Cardiac septum (tissue), 1 donor: ENCODE results near the gene KANSL1. TPM values are rescaled to one million over a fixed set of nuclear protein-coding genes. Genes with fewer than 3 reads are reported as not detected.
"Not testable (repeated sequence)": the region's sequence is repeated elsewhere in the genome, so short reads cannot be mapped to it uniquely, and the experiment has no call there.

Source experiments
- DNase-seq: peaks from one replicate; pipeline ENCODE4 v3.0.0-alpha.2; 2020; ENCODE audit warnings: low spot score
- intact Hi-C: fragments of 100-400 bp; cut with DNase I; formaldehyde crosslinking; loops from one replicate; pipeline ENCODE4 v1.14.0; 2022
- total RNA-seq: library from RNA; stranded (reverse); fragmentation: NEBNext Ultra II Directional; extraction: Animal tissue kit (Norgen Biotek cat#: 25700); gene quantifications from one replicate; pipeline ENCODE4 v1.2.1, GENCODE V29; 2021
- donor health status: DM: no; HTN: no; CAD: no.

The KANSL1 gene
- total RNA-seq, 1 donor from 2014 or later, result 33.6 TPM

GRCh38 chr17:46032909-46033308 lies 160.3 kb downstream of the KANSL1 start:
- DNase-seq, result no peak
- intact Hi-C loops, result no loop called here

DNA sequence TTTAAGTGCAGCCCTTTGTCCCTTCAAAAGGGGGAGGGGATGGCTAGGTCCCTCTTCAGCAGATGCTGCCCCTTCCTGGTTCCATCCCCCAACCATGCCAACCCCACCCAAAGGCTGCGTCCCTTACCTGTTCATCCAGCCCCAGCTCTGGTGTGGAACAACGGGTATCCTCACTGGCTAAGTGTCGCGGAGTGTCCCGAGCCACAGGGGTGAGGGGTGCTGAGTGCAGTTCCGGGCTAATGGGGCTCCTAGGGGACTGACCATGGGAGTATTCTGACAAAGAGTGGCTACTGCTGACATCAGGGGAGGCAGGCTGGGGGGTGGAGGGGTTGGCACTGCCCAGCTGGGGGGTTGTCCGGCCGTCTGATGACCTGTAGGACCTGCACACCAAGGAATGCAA lies 161.3 kb downstream of the KANSL1 start:
- intact Hi-C loops, result no loop called here
- no peak for DNase-seq

GRCh38 chr17:46031440-46031839 lies 161.8 kb downstream of the KANSL1 start:
- intact Hi-C loops, result no loop called here
- DNase-seq, result no peak

DNA sequence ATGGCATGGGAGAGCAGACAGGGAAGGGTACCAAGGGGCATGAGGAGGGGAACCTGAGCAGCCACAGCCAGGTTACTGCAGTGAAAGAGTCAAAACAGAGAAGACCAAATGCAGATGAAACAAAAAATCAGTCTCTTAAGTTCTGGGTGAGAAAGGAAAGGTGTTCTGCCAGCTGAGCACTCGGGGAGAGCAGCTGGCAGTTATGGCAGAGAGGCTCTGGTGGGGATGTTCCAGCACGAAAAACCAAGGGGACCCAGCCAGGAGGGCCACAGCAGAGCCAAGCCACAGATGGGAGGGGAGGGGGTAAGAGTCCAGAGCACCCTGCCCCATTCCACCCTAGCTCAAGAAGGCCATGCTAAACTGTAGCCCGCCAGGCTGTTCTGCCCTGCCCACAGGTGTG lies 162.5 kb downstream of the KANSL1 start:
- DNase-seq, result no peak
- intact Hi-C loops, result no loop called here

DNA sequence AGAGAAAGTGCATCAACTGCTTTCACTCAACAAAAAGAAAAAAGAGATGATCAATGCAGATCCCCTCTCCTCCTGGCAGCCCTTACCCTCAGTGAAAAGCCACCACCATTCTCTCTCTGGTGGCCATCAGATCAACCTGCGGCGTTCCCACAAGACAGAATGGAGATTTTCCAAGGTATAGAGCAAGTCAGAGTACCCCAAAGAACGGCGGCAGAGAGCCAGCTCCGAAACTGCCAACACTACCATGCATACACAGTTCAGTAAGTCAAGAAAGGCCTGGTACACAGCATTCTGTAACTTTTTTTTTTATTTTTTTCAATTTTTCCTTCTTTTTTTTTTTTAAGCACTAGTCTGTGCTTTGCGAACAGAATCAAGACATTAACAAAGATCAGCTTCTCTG lies 163.6 kb downstream of the KANSL1 start:
- intact Hi-C loops, result no loop called here
- no peak for DNase-seq

- intact Hi-C loops, result no loop called here
- DNase-seq, result no peak
These were observed 164.2 kb downstream of the KANSL1 start for GRCh38 chr17:46028981-46029565.

- intact Hi-C loops, result no loop called here
- no peak for DNase-seq
These were observed 164.9 kb downstream of the KANSL1 start for GRCh38 chr17:46028374-46028773.

DNA sequence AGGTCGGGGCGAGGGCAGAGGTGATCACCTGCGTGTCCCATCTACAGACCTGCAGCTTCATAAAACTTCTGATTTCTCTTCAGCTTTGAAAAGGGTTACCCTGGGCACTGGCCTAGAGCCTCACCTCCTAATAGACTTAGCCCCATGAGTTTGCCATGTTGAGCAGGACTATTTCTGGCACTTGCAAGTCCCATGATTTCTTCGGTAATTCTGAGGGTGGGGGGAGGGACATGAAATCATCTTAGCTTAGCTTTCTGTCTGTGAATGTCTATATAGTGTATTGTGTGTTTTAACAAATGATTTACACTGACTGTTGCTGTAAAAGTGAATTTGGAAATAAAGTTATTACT lies 165.3 kb downstream of the KANSL1 start:
- DNase-seq, result no peak
- intact Hi-C loops, result no loop called here

GRCh38 chr17:46027048-46027975 lies 165.9 kb downstream of the KANSL1 start:
- no peak for DNase-seq
- intact Hi-C loops, result no loop called here

DNA sequence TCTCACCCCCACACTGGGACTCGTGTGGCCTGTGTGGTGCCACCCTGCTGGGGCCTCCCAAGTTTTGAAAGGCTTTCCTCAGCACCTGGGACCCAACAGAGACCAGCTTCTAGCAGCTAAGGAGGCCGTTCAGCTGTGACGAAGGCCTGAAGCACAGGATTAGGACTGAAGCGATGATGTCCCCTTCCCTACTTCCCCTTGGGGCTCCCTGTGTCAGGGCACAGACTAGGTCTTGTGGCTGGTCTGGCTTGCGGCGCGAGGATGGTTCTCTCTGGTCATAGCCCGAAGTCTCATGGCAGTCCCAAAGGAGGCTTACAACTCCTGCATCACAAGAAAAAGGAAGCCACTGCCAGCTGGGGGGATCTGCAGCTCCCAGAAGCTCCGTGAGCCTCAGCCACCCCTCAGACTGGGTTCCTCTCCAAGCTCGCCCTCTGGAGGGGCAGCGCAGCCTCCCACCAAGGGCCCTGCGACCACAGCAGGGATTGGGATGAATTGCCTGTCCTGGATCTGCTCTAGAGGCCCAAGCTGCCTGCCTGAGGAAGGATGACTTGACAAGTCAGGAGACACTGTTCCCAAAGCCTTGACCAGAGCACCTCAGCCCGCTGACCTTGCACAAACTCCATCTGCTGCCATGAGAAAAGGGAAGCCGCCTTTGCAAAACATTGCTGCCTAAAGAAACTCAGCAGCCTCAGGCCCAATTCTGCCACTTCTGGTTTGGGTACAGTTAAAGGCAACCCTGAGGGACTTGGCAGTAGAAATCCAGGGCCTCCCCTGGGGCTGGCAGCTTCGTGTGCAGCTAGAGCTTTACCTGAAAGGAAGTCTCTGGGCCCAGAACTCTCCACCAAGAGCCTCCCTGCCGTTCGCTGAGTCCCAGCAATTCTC lies 166.8 kb downstream of the KANSL1 start:
- intact Hi-C loops, result no loop called here

DNA sequence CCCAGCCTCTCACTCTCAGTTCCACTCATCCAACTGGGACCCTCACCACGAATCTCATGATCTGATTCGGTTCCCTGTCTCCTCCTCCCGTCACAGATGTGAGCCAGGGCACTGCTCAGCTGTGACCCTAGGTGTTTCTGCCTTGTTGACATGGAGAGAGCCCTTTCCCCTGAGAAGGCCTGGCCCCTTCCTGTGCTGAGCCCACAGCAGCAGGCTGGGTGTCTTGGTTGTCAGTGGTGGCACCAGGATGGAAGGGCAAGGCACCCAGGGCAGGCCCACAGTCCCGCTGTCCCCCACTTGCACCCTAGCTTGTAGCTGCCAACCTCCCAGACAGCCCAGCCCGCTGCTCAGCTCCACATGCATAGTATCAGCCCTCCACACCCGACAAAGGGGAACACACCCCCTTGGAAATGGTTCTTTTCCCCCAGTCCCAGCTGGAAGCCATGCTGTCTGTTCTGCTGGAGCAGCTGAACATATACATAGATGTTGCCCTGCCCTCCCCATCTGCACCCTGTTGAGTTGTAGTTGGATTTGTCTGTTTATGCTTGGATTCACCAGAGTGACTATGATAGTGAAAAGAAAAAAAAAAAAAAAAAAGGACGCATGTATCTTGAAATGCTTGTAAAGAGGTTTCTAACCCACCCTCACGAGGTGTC lies 167.6 kb downstream of the KANSL1 start:
- DNase-seq, result no peak

More for the DNA sequence above, 166.8 kb downstream of the KANSL1 start:
- no peak for DNase-seq

GRCh38 chr17:46025060-46025459 lies 168.2 kb downstream of the KANSL1 start:
- DNase-seq, result no peak
- intact Hi-C loops, result no loop called here

More for the DNA sequence above, 167.6 kb downstream of the KANSL1 start:
- intact Hi-C loops, result no loop called here

DNA sequence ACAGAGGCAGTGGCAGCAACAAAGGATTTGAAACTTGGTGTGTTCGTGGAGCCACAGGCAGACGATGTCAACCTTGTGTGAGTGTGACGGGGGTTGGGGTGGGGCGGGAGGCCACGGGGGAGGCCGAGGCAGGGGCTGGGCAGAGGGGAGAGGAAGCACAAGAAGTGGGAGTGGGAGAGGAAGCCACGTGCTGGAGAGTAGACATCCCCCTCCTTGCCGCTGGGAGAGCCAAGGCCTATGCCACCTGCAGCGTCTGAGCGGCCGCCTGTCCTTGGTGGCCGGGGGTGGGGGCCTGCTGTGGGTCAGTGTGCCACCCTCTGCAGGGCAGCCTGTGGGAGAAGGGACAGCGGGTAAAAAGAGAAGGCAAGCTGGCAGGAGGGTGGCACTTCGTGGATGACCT lies 168.6 kb downstream of the KANSL1 start:
- intact Hi-C loops, result no loop called here
- DNase-seq, result no peak

DNA sequence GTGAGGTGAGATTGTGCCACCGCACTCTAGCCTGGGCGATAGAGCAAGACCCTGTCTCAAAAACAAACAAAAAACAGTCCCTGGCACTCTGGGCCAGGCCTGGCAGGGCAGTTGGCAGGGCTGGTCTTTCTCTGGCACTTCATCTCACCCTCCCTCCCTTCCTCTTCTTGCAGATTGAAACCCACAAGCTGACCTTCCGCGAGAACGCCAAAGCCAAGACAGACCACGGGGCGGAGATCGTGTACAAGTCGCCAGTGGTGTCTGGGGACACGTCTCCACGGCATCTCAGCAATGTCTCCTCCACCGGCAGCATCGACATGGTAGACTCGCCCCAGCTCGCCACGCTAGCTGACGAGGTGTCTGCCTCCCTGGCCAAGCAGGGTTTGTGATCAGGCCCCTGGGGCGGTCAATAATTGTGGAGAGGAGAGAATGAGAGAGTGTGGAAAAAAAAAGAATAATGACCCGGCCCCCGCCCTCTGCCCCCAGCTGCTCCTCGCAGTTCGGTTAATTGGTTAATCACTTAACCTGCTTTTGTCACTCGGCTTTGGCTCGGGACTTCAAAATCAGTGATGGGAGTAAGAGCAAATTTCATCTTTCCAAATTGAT lies 169.3 kb downstream of the KANSL1 start:
- intact Hi-C loops, result no loop called here

GRCh38 chr17:46023366-46023765 lies 169.9 kb downstream of the KANSL1 start:
- DNase-seq, result not testable (repeated sequence)

More for the DNA sequence above, 169.3 kb downstream of the KANSL1 start:
- DNase-seq, result no peak

DNA sequence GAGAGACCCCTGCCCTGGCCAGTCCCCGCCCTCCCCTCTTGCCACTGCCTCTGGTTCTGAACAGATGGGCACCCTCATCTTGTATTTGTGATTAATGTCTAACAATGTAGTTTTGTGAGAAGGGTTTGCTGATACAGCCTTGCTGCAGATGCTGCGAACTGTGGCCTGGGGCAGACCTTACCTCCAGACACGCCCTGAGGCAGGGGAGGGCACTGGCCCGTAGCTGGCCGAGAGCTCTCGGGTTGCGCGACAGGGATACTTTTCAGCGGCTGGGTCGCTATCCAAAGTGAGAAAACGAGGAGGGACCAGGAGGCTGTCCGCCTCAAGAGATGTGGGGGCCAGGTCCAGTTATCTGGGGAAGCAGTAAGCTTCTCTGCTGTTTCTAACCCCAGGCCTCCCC lies 172.2 kb downstream of the KANSL1 start:
- no peak for DNase-seq
- intact Hi-C loops, result no loop called here

More at GRCh38 chr17:46023366-46023765, 169.9 kb downstream of the KANSL1 start:
- intact Hi-C loops, result not testable (repeated sequence)

GRCh38 chr17:46020023-46020761 lies 173.0 kb downstream of the KANSL1 start:
- intact Hi-C loops, result no loop called here
- no peak for DNase-seq

- DNase-seq, intact Hi-C loops: not testable (repeated sequence)
These were observed 173.8 kb downstream of the KANSL1 start for GRCh38 chr17:46019408-46019925.
